AG04450 (cell line): Measurements from ENCODE around the gene AK1. TPM values are rescaled to one million over a fixed set of nuclear protein-coding genes. Genes with fewer than 3 reads are reported as not detected.

Experiments
- CTCF ChIA-PET: fragments of 300-600, 350-600 bp; formaldehyde crosslinking; extraction: SDS; loops from one replicate; lab custom pipeline; 2022; ENCODE audit warnings: antibody characterized with exemption, inconsistent platforms; lab: Charles Lee
- POLR2A ChIA-PET: fragments of 350-600 bp; formaldehyde crosslinking; extraction: SDS; loops from one replicate; lab custom pipeline; 2021; ENCODE audit warnings: antibody characterized with exemption, inconsistent platforms; lab: Yijun Ruan, JAX
- DNase-seq: peaks from one replicate; pipeline ENCODE4 v3.0.0-alpha.2; 2011; ENCODE audit warnings: low read depth, low spot score
- H3K27ac ChIP-seq: one replicate; pipeline ENCODE4 v1.5.1; 2012; ENCODE audit warnings: low read depth, low read length, control low read depth
- H3K27me3 ChIP-seq: one replicate; pipeline ENCODE4 v1.6.0; 2012; ENCODE audit warnings: low read length; ENCODE audit not compliant: control insufficient read depth, insufficient read depth
- H3K4me3 ChIP-seq: 2 replicates; pipeline ENCODE4 v1.5.1; 2011; ENCODE audit warnings: mild to moderate bottlenecking, low read depth, low read length, control low read depth
- H3K9me3 ChIP-seq: 2 replicates; pipeline ENCODE4 v1.5.1; 2012; ENCODE audit warnings: low read length; ENCODE audit not compliant: control insufficient read depth, insufficient read depth
- CTCF ChIP-seq: IDR thresholded peaks from 2 replicates; pipeline ENCODE4 v1.5.1; 2011; ENCODE audit warnings: low read depth, low read length, control low read depth, inconsistent platforms
- polyA plus RNA-seq: library from polyadenylated mRNA; depleted of rRNA; stranded (reverse); fragments of >200 nt; gene quantifications from 2 replicates; pipeline ENCODE4 v1.2.3, GENCODE V29; 2011

AK1 gene
- polyA plus RNA-seq, 1 experiment: 75.9 TPM

GRCh38 chr9:127898433-127899127, 21.1 kb upstream of the AK1 start:
- Histone ChIP-seq H3K4me3 (peak overlapping the region; percentile 80), H3K9me3 (peaks cover 26% of the 10 kb centered on the region), H3K27me3 (no peaks in the 10 kb centered on the region), H3K27ac (peak overlapping the region; percentile 90)
- CTCF ChIA-PET: no interaction called here
- no peak for TF ChIP-seq CTCF
- POLR2A ChIA-PET: interaction anchor here (0.5 to 2.9 kb wide), 9 partner anchors 15 to 455 kb away, joined by 3 to 18 read pairs (median 4); partner anchors contain the start of genes AK1, BBLN, CDK9 and ST6GALNAC4
- DNase-seq: peak; percentile 64

- DNase-seq: peak; percentile 43
- ChIA-PET POLR2A (interaction anchor here (0.7 to 2.1 kb wide), 4 partner anchors 9 to 27 kb away, joined by 4 to 6 read pairs (median 6); partner anchors contain the start of gene AK1), CTCF (interaction anchor here (0.9 to 1.5 kb wide), 2 partner anchors 22 to 162 kb away, joined by 4 to 5 read pairs; partner anchors contain the start of gene TOR2A)
- Histone ChIP-seq H3K4me3 (peak overlapping the region; percentile 39), H3K27me3 (no peaks in the 10 kb centered on the region), H3K27ac (peak overlapping the region; percentile 90), H3K9me3 (peaks cover 36% of the 10 kb centered on the region)
- no peak for TF ChIP-seq CTCF
These were observed 19.8 kb upstream of the AK1 start for GRCh38 chr9:127897193-127897692.

GRCh38 chr9:127896395-127897192, 19.1 kb upstream of the AK1 start:
- H3K9me3 ChIP-seq: peaks cover 36% of the 10 kb centered on the region
- POLR2A ChIA-PET: interaction anchor here (0.7 to 2.1 kb wide), 3 partner anchors 12 to 27 kb away, joined by 4 to 6 read pairs (median 6); partner anchors contain the start of gene AK1
- H3K27ac ChIP-seq: peak overlapping the region; percentile 11
- H3K4me3 ChIP-seq: peak overlapping the region; percentile 39
- TF ChIP-seq CTCF: no peak
- H3K27me3 ChIP-seq: no peaks in the 10 kb centered on the region
- CTCF ChIA-PET: interaction anchor here (0.9 to 1.5 kb wide), 2 partner anchors 23 to 162 kb away, joined by 4 to 5 read pairs; partner anchors contain the start of gene TOR2A
- DNase-seq: no peak

- Histone ChIP-seq H3K27me3 (no peaks in the 10 kb centered on the region), H3K4me3 (no peak overlapping the region), H3K9me3 (peaks cover 36% of the 10 kb centered on the region), H3K27ac (no peak overlapping the region)
- DNase-seq: no peak
- POLR2A ChIA-PET: interaction anchor here (2.1 kb wide), 1 partner anchor 11 kb away, joined by 6 read pairs; no protein-coding TSS in a partner anchor
- TF ChIP-seq CTCF: no peak
- CTCF ChIA-PET: interaction anchor here (0.6 kb wide), 1 partner anchor 139 kb away, joined by 3 read pairs; no protein-coding TSS in a partner anchor
These were observed 18.3 kb upstream of the AK1 start for GRCh38 chr9:127895811-127896210.
